ENCODE results near the gene ANP32B.
"Not testable (repeated sequence)": the region's sequence is repeated elsewhere in the genome, so short reads cannot be mapped to it uniquely, and the experiment has no call there.

The ANP32B gene

GRCh38 chr9:97982683-97983588 lies at the start of gene ANP32B:
ANP32B (plus strand) TSS chr9:97983341; CDS start chr9:97983556, 215 bp downstream.
- peak; percentile 97 for DNase-seq

DNA sequence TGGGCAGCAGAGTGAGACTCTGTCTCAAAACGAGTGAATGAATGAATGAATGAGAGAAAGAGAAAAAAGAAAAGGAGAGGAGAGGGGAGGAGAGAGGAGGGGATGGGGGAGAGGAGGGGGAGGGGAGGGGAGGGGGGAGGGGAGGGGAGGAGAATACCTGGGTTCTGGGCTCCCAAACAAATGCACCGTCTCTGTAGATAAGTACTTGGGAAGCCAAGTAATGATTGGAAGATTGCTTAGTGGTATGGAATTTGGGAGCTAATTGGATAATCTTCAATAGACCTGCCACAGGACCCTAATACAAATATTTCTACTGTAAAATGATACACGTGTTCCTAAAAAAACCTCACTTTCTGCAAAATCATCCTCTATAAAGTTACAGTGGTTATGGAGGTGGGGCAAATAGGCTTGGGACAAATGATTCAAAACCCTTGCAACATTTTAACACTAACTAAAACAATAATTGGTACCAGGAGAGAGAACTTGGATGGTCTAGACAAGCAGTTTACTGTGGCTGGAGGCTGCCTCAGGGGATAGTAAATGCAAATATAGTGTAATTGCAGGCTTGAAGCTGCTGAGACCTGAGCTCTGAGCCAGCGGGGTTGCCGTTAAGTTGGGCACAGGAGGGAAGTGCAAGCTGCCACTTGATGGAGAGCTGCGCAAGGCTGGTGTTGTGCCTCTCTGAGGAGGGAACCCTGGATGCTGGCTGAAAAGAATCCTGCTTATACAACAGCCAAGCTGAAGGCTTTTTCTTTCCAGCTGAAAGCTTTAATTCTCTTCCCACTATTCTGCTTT lies 48.6 kb upstream of the ANP32B start:
- DNase-seq, result no peak

GRCh38 chr9:97935276-97935675 lies 47.9 kb upstream of the ANP32B start:
- no peak for DNase-seq

GRCh38 chr9:97936998-97937397 lies 46.1 kb upstream of the ANP32B start:
- no peak for DNase-seq

DNA sequence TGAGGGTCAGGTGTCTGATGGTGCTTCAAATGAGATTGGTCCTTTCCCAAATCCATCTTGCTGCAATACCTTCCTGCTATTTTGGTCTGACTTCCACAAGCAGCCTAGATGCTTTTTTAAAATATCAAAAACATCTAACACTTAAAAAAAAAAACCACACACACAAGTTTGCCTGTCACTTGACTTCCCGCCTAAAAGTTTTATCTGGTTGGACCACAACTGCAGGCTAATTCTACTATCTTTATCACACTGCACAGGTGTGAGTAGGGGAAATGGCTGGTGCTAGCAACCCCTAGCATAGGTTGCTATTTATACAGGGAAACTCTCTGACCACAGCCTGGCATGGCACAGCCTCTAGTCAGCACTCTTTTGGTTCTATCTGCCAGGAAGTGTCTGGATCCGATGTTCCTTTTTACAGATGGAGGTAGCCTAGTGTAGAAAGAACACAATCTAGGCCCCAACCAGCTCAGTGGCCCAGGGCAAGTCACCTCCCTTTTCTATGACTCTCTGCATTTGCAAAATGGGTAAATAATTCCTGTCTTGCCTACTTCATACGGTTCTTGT lies 45.0 kb upstream of the ANP32B start, which contains the start of gene HEMGN:
Gene HEMGN, minus strand, starts transcription at position 92 of the 564 bp plus-strand sequence. Its CDS starts 36 bp downstream, at position 56.
- peak; percentile 35 for DNase-seq

DNA sequence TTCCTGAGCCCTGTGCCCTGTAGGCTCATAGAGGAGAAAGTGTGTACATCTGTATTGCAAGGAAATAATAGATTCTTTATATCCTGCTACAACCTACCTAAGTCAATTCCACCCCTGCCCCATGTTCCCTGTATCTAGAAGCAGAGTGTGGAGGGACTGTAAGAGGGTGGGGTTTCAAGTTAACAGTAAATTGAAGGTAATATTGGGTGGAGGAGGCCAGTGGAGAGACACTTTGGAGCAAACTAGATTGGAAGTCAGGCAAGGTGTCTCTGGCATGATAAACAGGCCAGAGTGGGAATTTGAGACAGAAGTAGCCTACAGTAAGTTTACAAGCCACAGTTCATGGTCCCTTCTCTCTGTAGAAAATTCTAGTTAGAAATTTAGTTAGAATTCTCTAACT lies 42.9 kb upstream of the ANP32B start:
- DNase-seq, result no peak

GRCh38 chr9:97940741-97941140 lies 42.4 kb upstream of the ANP32B start:
- DNase-seq, result no peak

DNA sequence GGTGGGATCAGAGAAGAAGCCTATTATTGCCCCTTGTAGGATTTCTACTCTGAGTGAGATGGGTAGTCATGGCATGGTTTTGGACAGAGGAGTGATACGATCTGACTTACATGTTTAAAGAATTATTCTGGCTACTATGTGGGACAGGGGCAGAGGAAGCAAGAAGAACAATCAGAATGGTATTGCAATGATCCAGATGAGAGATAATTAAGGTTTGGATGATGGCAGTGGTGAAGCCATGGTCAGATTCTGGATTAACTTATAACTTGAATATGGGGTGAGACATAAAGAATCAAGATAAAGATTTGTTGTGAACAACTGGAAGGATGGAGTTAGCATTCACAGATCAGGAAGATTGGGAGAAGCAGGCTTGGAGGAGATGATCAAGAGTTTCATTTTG lies 41.8 kb upstream of the ANP32B start:
- DNase-seq, result no peak

DNA sequence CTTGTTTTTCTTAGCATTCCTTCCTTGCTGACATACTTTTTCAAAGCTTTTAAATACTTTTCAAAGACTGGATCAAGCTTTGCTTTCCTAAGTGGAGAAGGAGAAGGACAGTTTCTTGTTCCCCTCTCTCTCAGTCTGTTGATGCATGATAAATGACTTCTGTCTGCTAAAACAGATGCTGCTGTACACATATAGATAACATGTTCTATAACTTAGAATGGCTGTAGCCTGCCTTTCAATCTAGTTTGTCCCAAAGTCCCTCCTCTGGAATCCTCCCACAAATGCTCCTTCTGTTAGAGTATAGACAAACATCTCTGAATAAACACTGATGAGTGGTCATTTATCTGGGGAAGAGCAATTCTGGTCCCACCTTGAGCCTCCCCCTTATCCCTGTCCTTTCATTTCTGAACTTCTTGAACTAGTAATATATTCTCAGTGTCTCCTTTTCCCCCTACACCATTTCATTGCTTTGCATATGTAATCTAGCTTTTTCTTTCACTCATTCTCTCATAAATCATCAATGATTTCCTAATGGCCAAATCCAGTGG lies 39.8 kb upstream of the ANP32B start:
- no peak for DNase-seq

DNA sequence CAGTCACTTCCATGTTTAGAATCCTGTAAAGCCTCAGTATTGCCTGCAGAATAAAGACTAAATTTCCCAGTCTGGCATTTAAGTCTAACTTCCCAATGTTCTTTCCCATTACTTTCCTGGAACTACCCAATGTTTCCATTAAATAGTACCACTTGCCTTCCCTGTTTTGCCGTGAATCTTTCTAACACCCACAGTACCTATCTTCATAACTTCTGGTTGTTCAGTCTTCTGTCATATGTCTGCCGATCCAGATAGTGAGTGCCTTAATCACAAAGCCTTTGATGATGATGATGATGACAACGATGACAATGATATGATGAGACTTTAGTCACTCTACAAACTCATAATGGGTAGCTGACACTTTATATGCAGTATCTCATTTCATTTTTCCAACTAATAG lies 38.5 kb upstream of the ANP32B start:
- DNase-seq, result no peak

- not testable (repeated sequence) for DNase-seq
Observed at GRCh38 chr9:97945470-97945869, 37.7 kb upstream of the ANP32B start.

GRCh38 chr9:97947094-97947493 lies 36.0 kb upstream of the ANP32B start:
- not testable (repeated sequence) for DNase-seq

- not testable (repeated sequence) for DNase-seq
Observed at GRCh38 chr9:97950873-97951272, 32.3 kb upstream of the ANP32B start.

GRCh38 chr9:97954550-97954989 lies 28.6 kb upstream of the ANP32B start:
- peak; percentile 59 for DNase-seq

DNA sequence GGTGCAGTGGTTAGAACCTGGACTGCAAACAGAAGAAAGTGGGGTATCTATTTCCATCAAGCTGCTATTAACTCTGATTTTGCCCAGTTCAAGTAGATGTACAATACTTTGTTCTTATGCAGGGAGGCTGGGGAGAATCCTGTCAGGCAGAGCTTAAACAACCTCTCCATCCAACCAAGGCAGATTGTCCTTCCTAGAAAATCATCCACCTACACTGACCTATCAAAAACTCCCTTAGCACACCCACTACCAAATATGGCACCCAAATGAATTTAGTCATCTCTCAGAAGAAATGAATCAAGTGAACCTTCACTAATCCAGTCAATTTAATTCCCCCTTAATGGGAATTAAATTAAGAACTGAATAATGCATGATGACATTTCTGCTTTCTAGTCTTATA lies 26.8 kb upstream of the ANP32B start:
- DNase-seq, result no peak

- no peak for DNase-seq
Observed at GRCh38 chr9:97958812-97959511, 24.2 kb upstream of the ANP32B start.

- DNase-seq, result no peak
Observed at GRCh38 chr9:97959585-97959984, 23.6 kb upstream of the ANP32B start.

- DNase-seq, result not testable (repeated sequence)
Observed at GRCh38 chr9:97960678-97961328, 22.3 kb upstream of the ANP32B start.

DNA sequence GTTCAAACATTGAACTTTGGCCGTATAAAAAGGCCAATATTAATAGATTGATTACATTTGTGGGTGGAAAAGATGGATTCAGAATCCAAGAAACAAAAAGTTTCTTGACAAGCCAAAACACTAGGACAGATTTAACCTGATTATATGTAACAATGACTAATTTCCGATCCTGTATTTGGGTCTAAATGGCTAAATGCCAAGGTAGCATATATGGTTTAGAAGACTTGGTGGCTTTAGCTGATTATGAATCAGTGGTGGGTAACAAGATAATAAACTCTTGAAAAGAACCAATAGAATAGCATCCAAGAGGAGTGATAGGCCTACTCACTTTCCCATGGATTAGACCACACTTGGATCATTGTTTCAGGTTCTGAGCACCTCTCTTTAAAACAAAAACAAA lies 21.8 kb upstream of the ANP32B start:
- no peak for DNase-seq

DNA sequence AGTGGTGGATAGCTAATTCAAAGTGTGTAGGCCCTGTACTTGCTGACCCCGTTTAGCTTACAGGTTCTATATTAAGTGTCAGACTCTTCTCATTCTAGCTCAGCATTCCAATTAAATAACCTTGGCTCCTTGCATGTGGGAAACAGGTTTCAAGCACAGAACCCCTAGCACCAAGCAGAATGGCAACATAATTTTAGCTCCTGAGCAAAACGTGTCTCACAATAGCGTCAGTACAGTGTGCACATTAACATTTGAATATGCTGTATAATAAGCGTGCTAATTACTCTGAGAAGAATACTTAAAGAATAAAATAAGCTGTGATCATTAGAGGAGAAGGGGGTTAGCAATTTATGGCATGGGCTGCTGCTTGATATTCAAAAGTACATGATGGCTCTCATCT lies 21.0 kb upstream of the ANP32B start:
- no peak for DNase-seq

DNA sequence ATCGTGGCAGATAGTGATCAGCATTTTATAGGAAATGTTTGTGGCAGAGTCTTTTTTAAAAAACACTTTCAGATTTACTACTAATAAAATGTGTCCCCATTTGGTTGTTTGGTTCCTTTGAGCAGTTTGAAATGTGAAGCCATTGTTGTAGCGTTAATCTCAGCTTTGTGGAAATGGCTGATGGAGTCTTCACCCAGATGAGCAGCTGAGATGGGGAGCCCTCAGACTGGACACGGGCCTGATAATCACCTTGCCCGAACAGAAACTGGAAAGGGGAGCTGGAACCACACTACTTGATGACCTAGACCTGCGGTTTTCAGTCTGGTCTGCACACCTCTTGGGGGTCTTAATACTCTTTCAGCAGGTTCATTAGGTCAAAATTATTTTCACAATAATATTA lies 20.6 kb upstream of the ANP32B start:
- no peak for DNase-seq

- no peak for DNase-seq
Observed at GRCh38 chr9:97963232-97963631, 19.9 kb upstream of the ANP32B start.
